ENCODE results near the gene MPRIP.

MPRIP gene

GRCh38 chr17:17236295-17237025 is 194.2 kb downstream of the MPRIP start:
- peak overlapping the region; percentile 79 for H3K4me3 ChIP-seq
- H3K27ac ChIP-seq = peak overlapping the region; percentile 93 to 96
- no peak for DNase-seq (ENCODE audit: low spot score)
- TF ChIP-seq, protein P1, sequence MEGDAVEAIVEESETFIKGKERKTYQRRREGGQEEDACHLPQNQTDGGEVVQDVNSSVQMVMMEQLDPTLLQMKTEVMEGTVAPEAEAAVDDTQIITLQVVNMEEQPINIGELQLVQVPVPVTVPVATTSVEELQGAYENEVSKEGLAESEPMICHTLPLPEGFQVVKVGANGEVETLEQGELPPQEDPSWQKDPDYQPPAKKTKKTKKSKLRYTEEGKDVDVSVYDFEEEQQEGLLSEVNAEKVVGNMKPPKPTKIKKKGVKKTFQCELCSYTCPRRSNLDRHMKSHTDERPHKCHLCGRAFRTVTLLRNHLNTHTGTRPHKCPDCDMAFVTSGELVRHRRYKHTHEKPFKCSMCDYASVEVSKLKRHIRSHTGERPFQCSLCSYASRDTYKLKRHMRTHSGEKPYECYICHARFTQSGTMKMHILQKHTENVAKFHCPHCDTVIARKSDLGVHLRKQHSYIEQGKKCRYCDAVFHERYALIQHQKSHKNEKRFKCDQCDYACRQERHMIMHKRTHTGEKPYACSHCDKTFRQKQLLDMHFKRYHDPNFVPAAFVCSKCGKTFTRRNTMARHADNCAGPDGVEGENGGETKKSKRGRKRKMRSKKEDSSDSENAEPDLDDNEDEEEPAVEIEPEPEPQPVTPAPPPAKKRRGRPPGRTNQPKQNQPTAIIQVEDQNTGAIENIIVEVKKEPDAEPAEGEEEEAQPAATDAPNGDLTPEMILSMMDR (IDR thresholded peaks at IDR 0.05) = no peak

DNA sequence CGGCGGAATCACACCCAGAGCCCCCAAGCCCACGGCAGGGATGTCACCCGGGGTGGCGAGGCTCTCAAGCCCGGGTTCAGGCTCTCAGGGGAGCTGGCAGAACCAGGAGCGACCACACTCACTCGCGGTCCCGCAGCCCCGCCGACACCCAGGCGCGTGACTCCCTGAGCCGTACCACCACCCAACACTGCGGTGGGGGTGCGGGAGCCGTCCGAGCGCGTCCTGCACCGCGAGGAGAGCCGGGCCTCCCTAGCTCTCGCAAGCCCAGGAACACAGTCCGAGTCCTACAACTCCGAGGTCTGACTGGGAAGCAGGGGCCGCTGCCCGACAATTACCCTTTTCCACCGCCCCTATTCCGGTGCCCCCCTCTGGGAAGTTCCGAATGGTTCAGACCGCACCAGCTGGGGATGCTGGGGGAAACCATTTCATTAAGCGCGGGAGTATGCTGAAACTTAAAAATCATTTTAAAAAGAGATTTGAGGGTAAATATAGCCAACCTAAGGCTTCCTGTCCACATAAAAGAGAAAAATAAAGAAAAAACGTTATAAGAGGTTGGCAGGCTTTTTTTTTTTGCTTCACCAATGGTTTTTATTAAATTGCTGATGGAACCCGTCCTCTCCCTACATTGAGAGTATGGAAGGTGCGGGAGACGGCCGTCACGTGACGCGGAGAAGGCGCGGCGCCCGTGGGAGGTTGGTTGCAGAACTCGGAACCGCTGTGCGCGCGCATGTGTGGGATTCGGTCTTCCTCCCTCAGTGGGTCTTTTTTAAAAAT is 195.0 kb downstream of the MPRIP start, which contains the start of gene FLCN:
FLCN (minus strand) TSS at position 143 of the 774 bp plus-strand sequence. CDS start 9,031 bp downstream, outside the sequence.
- Histone ChIP-seq H3K27ac (peak within 1 kb of the TSS; percentile 93 to 96), H3K4me3 (peak within 1 kb of the TSS; percentile 79)
- DNase-seq (ENCODE audit: low spot score) = peak; percentile 89
- TF ChIP-seq, protein P1 (IDR thresholded peaks at IDR 0.05) = no peak

DNA sequence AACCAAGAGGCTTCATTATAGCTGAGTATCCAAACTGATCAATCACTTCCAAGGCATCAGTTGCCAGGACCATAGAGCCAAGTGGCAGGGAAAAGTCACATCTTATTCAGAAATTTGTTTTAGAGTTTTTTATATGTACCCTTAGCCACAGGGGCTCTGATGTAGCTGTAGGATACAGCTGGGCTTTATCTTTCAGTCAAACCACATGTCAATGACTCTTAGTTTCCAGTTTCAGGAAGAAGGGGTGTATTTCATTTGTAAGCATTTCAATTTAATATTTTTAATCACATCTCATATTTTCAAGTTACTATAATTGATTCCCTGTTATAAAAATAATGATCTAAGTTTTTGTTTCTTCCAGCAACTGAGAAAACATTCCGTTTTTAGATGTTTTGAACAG is 197.6 kb downstream of the MPRIP start:
- no peak for DNase-seq (ENCODE audit: low spot score)
- Histone ChIP-seq H3K27ac (no peak overlapping the region), H3K4me3 (no peak overlapping the region)
- TF ChIP-seq, protein P1 (IDR thresholded peaks at IDR 0.05) = no peak

GRCh38 chr17:17241656-17242055 is 199.4 kb downstream of the MPRIP start:
- no peak overlapping the region for H3K4me3 ChIP-seq
- DNase-seq (ENCODE audit: low spot score) = no peak
- TF ChIP-seq, protein P1 (IDR thresholded peaks at IDR 0.05) = no peak
- H3K27ac ChIP-seq = no peak overlapping the region

DNA sequence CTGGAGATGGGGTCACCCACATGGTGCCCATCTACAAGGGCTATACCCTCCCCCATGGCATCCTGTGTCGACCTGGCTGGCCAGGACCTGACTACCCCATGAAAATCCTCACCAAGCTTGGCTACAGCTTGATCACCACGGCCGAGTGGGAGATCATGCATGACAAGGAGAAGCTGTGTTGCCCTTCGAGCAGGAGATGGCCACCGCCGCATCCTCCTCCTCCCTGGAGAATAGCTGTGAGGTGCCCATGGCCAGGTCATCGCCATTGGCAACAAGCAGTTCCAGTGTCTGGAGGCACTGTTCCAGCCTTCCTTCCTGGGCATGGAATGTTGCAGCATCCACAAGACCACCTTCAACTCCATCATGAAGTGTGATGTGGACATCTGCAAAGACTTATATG is 200.0 kb downstream of the MPRIP start:
- Histone ChIP-seq H3K4me3 (no peak overlapping the region), H3K27ac (no peak overlapping the region)
- no peak for DNase-seq (ENCODE audit: low spot score)
- TF ChIP-seq, protein P1 (IDR thresholded peaks at IDR 0.05) = no peak
